Measurements from ENCODE around the gene CD82.

DNA sequence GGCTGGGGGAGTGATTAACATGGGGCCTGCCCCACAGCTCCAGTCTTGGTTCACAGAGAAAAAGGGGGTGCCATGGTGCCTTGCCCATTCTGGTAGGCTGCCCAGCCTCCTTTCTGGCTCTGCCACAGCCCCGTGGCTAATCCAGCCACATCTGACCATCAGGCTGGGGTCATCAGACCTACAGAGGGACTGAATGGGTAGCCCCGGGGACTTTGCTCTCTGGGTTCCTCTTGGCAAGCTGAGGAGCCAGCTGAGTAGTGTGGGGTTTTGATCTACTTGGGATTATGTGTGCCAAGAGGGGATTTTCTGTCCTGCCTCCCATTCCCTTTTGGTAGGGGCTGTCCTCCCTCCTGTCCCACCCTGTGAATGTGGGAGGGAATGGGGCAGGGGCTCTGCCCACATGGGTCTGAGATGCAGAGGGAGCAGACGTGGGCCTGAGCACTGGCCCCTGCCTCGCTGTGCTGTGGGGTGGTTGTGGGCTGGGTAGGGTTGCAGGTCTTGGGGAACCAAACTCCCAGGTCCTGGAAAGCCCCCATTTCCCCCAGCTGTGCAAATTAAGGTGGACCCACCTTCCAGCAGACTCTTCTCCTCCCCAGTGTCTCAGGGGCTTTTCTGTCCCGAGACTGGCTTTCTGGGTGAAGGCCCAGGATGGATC is 32.0 kb downstream of the CD82 start:
- no peak for TF ChIP-seq EP300 (conservative IDR thresholded peaks at IDR 0.05; ENCODE audit: poor library complexity, severe bottlenecking)
- TF ChIP-seq, protein P1, sequence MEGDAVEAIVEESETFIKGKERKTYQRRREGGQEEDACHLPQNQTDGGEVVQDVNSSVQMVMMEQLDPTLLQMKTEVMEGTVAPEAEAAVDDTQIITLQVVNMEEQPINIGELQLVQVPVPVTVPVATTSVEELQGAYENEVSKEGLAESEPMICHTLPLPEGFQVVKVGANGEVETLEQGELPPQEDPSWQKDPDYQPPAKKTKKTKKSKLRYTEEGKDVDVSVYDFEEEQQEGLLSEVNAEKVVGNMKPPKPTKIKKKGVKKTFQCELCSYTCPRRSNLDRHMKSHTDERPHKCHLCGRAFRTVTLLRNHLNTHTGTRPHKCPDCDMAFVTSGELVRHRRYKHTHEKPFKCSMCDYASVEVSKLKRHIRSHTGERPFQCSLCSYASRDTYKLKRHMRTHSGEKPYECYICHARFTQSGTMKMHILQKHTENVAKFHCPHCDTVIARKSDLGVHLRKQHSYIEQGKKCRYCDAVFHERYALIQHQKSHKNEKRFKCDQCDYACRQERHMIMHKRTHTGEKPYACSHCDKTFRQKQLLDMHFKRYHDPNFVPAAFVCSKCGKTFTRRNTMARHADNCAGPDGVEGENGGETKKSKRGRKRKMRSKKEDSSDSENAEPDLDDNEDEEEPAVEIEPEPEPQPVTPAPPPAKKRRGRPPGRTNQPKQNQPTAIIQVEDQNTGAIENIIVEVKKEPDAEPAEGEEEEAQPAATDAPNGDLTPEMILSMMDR (IDR thresholded peaks at IDR 0.05; ENCODE audit: poor library complexity, severe bottlenecking) = no peak
- TF ChIP-seq POLR2AphosphoS5 (IDR thresholded peaks at IDR 0.05) = no peak
- no peak for TF ChIP-seq EZH2 (IDR thresholded peaks at IDR 0.05; ENCODE audit: borderline replicate concordance, insufficient read depth, low read length, poor library complexity, severe bottlenecking)

Measured in neural cell (in vitro differentiated cells).